Hepatocyte (in vitro differentiated cells): Measurements from ENCODE around the gene TGFB3.

Experiments used
- EZH2 ChIP-seq: fragments of 200-600 bp; sonication (generic); IDR thresholded peaks from 2 replicates; pipeline ENCODE4 v1.6.1; 2016; ENCODE audit warnings: antibody characterized with exemption, mild to moderate bottlenecking, borderline replicate concordance
- TF ChIP-seq, protein P1 (sequence below): fragments of 200-600 bp; sonication (generic); IDR thresholded peaks from 2 replicates; pipeline ENCODE4 v1.5.1; 2016; ENCODE audit warnings: antibody characterized with exemption, mild to moderate bottlenecking; ENCODE audit not compliant: poor library complexity

DNA sequence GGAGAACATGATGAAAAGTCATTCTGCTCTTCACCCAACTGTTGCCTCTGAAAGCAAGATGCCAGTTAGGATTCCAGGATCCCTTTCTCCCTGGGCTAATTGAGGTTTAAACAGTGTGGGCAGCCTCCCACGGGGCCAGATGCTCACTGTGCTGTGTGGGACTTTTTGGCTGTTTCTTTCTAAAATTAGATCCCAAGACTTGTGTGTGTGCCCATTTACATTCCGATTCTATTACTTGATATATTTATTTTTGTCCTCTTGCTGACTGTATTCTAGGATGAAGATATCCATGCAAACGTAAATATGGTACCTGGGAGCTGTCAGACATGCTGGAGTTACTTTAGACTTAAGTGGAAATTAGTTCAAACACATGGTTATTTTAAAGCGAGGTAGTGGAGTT is 10.0 kb upstream of the TGFB3 start:
- TF ChIP-seq, protein P1, sequence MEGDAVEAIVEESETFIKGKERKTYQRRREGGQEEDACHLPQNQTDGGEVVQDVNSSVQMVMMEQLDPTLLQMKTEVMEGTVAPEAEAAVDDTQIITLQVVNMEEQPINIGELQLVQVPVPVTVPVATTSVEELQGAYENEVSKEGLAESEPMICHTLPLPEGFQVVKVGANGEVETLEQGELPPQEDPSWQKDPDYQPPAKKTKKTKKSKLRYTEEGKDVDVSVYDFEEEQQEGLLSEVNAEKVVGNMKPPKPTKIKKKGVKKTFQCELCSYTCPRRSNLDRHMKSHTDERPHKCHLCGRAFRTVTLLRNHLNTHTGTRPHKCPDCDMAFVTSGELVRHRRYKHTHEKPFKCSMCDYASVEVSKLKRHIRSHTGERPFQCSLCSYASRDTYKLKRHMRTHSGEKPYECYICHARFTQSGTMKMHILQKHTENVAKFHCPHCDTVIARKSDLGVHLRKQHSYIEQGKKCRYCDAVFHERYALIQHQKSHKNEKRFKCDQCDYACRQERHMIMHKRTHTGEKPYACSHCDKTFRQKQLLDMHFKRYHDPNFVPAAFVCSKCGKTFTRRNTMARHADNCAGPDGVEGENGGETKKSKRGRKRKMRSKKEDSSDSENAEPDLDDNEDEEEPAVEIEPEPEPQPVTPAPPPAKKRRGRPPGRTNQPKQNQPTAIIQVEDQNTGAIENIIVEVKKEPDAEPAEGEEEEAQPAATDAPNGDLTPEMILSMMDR: no peak
- no peak for TF ChIP-seq EZH2
